Prostate gland (tissue), 2 donors: ENCODE measurements around the gene NF2. TPM values are rescaled to one million over a fixed set of nuclear protein-coding genes. Genes with fewer than 3 reads are reported as not detected.

Source experiments
- DNase-seq: peaks from one replicate; pipeline ENCODE4 v3.0.0-alpha.2; 2019; ENCODE audit warnings: low spot score
- H3K27ac ChIP-seq, 2 donors: fragments of 200-600 bp; sonication (generic); 2 replicates each; pipeline ENCODE4 v1.5.1; 2017 to 2019
- H3K27me3 ChIP-seq: fragments of 200-600 bp; sonication (generic); replicated peaks from 2 replicates; pipeline ENCODE4 v1.5.1; 2019; ENCODE audit not compliant: insufficient read depth
- H3K36me3 ChIP-seq, 2 donors: fragments of 200-600 bp; sonication (generic); 1 replicate in 1 of 2; 2 replicates in 1 of 2; pipeline versions ENCODE4 v1.5.1 to v1.8.1; 2017 to 2019
- H3K4me1 ChIP-seq: fragments of 200-600 bp; sonication (generic); replicated peaks from 2 replicates; pipeline ENCODE4 v1.5.1; 2019
- H3K4me3 ChIP-seq, 2 donors: fragments of 200-600 bp; sonication (generic); 2 replicates each; pipeline ENCODE4 v1.5.1; 2017 to 2019
- H3K9me3 ChIP-seq: fragments of 200-600 bp; sonication (generic); 2 replicates; pipeline ENCODE4 v1.5.1; 2017
- CTCF ChIP-seq, 4 experiments: fragments of 200-600 bp in 2 of 4; fragments of 450-650 bp in 2 of 4; sonication (generic) in 2 of 4; IDR thresholded peaks; 1 replicate in 3 of 4; 2 replicates in 1 of 4; pipeline ENCODE4 v1.5.1; 2016 to 2019; ENCODE audit warnings: antibody characterized with exemption in 4 of 4, mild to moderate bottlenecking in 2 of 4, moderate library complexity in 2 of 4
- POLR2A ChIP-seq: fragments of 450-650 bp; IDR thresholded peaks from one replicate; pipeline ENCODE4 v1.6.1; 2016; ENCODE audit warnings: antibody characterized with exemption, mild to moderate bottlenecking
- POLR2AphosphoS5 ChIP-seq: sonication (generic); formaldehyde crosslinking; IDR thresholded peaks from one replicate; pipeline ENCODE4 v1.6.1; 2017; ENCODE audit warnings: antibody characterized with exemption
- WGBS: methylation state at CpG from one replicate; pipeline ENCODE4 v1.1.5; 2018; 5-methylcytosine and 5-hydroxymethylcytosine counted together
- intact Hi-C: fragments of 100-400 bp; cut with DNase I; formaldehyde crosslinking; loops from one replicate; pipeline ENCODE4 v1.14.2; 2022
- total RNA-seq, 2 donors: library from RNA; depleted of rRNA; stranded (reverse); fragments of >200 nt; gene quantifications; one replicate each; pipeline ENCODE4 v1.1.0, GENCODE V29; 2016

Gene NF2
- total RNA-seq, 2 donors from 2014 or later = 32.3 to 34.7 TPM

GRCh38 chr22:29626497-29627195 is 23.2 kb downstream of the NF2 start:
- TF ChIP-seq POLR2A = no peak
- TF ChIP-seq CTCF (IDR thresholded peaks at IDR 0.05) = no peak
- no peak for TF ChIP-seq POLR2AphosphoS5
- Histone ChIP-seq H3K27me3 (no peaks in the 10 kb centered on the region), H3K27ac (no peak overlapping the region), H3K36me3 (no peaks in the 10 kb centered on the region), H3K4me3 (no peak overlapping the region), H3K9me3 (no peaks in the 10 kb centered on the region), H3K4me1 (peaks cover 5% of the 10 kb centered on the region)
- no peak for DNase-seq
- WGBS = 95% methylated on average over 3 of the region's 3 CpGs
- intact Hi-C loops = loop anchor here (5.0 kb wide), 1 partner anchor 381 kb away; no protein-coding TSS in a partner anchor

GRCh38 chr22:29627196-29627535 is 23.7 kb downstream of the NF2 start:
- Histone ChIP-seq H3K27me3 (no peaks in the 10 kb centered on the region), H3K36me3 (no peaks in the 10 kb centered on the region), H3K4me3 (no peak overlapping the region), H3K4me1 (peaks cover 5% of the 10 kb centered on the region), H3K9me3 (no peaks in the 10 kb centered on the region), H3K27ac (no peak overlapping the region)
- WGBS = 80% methylated on average over 3 of the region's 3 CpGs
- intact Hi-C loops = loop anchor here (5.0 kb wide), 1 partner anchor 380 kb away; no protein-coding TSS in a partner anchor
- no peak for DNase-seq
- TF ChIP-seq CTCF (IDR thresholded peaks at IDR 0.05) (no peak), POLR2A (no peak), POLR2AphosphoS5 (no peak)

GRCh38 chr22:29628996-29629902 is 25.8 kb downstream of the NF2 start:
- Histone ChIP-seq H3K27me3 (no peaks in the 10 kb centered on the region), H3K36me3 (no peaks in the 10 kb centered on the region), H3K9me3 (no peaks in the 10 kb centered on the region), H3K27ac (no peak overlapping the region), H3K4me3 (no peak overlapping the region), H3K4me1 (peaks cover 2% of the 10 kb centered on the region)
- WGBS = 72% methylated on average over 10 of the region's 10 CpGs
- TF ChIP-seq POLR2AphosphoS5 (no peak), POLR2A (no peak), CTCF (IDR thresholded peaks at IDR 0.05) (no peak)
- DNase-seq = no peak
- intact Hi-C loops = loop anchor here (5.0 kb wide), 1 partner anchor 378 kb away; no protein-coding TSS in a partner anchor

DNA sequence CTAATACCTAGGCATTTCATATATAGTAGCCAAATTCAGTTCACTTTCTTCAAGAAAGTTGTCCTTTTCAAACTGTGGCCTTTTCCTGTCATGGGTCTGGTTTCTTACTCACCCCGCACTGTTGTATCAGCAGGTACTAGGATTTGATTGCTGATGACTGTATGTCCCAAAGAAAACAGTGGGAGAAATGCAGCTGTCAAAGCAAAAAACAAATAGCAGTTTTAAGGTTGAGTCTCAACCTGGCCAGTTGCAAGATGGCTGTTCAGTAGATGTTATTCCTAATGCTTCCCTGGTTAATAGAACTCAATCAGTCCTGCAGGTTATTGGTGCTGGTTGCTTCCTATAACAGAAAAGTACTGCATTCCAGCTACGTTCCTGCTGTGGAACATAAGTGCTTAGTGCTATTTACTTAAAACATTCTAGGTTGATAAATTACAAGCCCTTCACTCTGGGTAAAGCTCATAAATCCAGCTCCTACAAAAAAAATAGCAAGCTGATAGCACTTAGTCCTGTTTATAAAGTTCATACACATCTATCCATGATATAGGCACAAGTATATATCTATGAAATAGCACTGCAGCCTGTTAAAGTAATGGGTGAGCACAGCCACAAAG is 26.6 kb downstream of the NF2 start:
- Histone ChIP-seq H3K36me3 (no peaks in the 10 kb centered on the region), H3K9me3 (no peaks in the 10 kb centered on the region), H3K4me3 (no peak overlapping the region), H3K27me3 (no peaks in the 10 kb centered on the region), H3K4me1 (no peaks in the 10 kb centered on the region), H3K27ac (no peak overlapping the region)
- TF ChIP-seq POLR2AphosphoS5 (no peak), CTCF (IDR thresholded peaks at IDR 0.05) (no peak), POLR2A (no peak)
- WGBS = 73% methylated on average over 2 of the region's 2 CpGs
- DNase-seq = no peak
- intact Hi-C loops = loop anchor here (5.0 kb wide), 2 partner anchors 377 to 457 kb away; no protein-coding TSS in a partner anchor
